Activated effector memory CD4-positive, alpha-beta T cell treated with anti-CD3 and anti-CD28 coated beads, Interleukin-2, amount 50 U/mL, for 16 hours (primary cell): Measurements from ENCODE around the gene MIGA2.
A peak's percentile ranks its signal among the peaks of the same experiment; 100 is the strongest.
"Not testable (repeated sequence)": the region's sequence is repeated elsewhere in the genome, so short reads cannot be mapped to it uniquely, and the experiment has no call there.

ENCODE experiments used
- DNase-seq: peaks from one replicate; pipeline ENCODE4 v3.0.0-alpha.2; 2020

Gene MIGA2

GRCh38 chr9:129011761-129012181 is 24.7 kb upstream of the MIGA2 start:
- DNase-seq, result no peak

- no peak for DNase-seq
These were observed 24.1 kb upstream of the MIGA2 start for GRCh38 chr9:129012343-129012742.

GRCh38 chr9:129012893-129013448 is 23.5 kb upstream of the MIGA2 start:
- no peak for DNase-seq

GRCh38 chr9:129013674-129014073 is 22.8 kb upstream of the MIGA2 start:
- DNase-seq, result no peak

- no peak for DNase-seq
These were observed 22.3 kb upstream of the MIGA2 start for GRCh38 chr9:129014124-129014523.

- no peak for DNase-seq
These were observed 21.8 kb upstream of the MIGA2 start for GRCh38 chr9:129014608-129015007.

GRCh38 chr9:129021091-129021490 is 15.3 kb upstream of the MIGA2 start:
- DNase-seq, result no peak

GRCh38 chr9:129022037-129022436 is 14.4 kb upstream of the MIGA2 start:
- DNase-seq, result no peak

- DNase-seq, result no peak
These were observed 13.2 kb upstream of the MIGA2 start for GRCh38 chr9:129023036-129023907.

GRCh38 chr9:129023908-129024233 is 12.6 kb upstream of the MIGA2 start:
- DNase-seq, result no peak

GRCh38 chr9:129026442-129027223 is 9.8 kb upstream of the MIGA2 start:
- DNase-seq, result no peak

GRCh38 chr9:129027224-129027684 is 9.2 kb upstream of the MIGA2 start:
- DNase-seq, result no peak

- DNase-seq, result no peak
These were observed 8.7 kb upstream of the MIGA2 start for GRCh38 chr9:129027685-129028191.

- peak; percentile 98 for DNase-seq
These were observed 8.0 kb upstream of the MIGA2 start, which contains the start of gene SH3GLB2 for GRCh38 chr9:129028192-129028966. Gene SH3GLB2 (minus strand): TSS chr9:129028331. CDS start chr9:129028154, 177 bp downstream.

GRCh38 chr9:129030191-129030590 is 6.2 kb upstream of the MIGA2 start:
- no peak for DNase-seq

GRCh38 chr9:129031514-129031913 is 4.9 kb upstream of the MIGA2 start:
- no peak for DNase-seq

GRCh38 chr9:129032541-129033159 is 3.8 kb upstream of the MIGA2 start:
- no peak for DNase-seq

- DNase-seq, result no peak
These were observed 3.2 kb upstream of the MIGA2 start for GRCh38 chr9:129033216-129033615.

GRCh38 chr9:129035838-129036237 is 588 bp upstream of the MIGA2 start:
- DNase-seq, result not testable (repeated sequence)

- DNase-seq, result no peak
These were observed 719 bp downstream of the MIGA2 start for GRCh38 chr9:129036923-129037766.

- no peak for DNase-seq
These were observed 1.3 kb downstream of the MIGA2 start for GRCh38 chr9:129037767-129038098.
